Measurements from ENCODE around the gene FTCD. TPM values are rescaled to one million over a fixed set of nuclear protein-coding genes. Genes with fewer than 3 reads are reported as not detected.

FTCD gene
- total and polyA plus RNA-seq, 12 donors: 0.14 to 4.4 (median 1.1) TPM

DNA sequence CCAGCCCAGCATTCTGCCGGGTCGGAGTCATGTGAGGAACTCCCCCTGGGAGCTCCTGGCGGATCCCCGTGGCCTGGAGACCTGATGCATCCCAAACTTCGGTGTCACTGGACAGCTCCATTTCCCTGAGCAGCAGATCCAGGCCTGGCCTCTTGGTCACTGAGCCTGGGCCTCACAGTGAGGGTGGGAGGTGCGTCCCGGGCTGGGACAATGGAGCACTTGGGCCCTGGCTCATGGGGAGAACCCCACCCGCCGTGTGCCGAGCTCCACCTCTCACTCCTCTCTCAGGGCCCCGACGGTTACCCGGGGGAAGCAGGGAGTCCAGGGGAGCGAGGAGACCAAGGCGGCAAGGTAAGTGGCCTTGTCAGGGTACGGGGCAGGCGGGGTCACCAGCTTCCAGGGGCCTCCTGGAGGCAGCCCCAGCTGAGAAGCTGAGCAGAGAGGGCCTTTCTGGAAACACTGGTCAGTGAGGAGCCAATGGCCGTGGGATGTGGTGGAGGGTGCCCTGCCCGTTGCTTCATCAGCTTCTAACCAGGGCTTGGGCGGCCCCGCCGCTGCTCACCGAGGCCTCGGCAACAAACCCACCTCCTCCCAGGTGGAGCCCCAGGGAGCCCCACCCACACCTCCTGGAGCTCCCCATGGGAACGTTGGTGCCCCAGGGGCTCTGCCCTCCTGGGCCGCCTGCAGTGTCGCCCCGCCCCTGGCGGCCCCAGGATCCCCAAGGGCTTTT, 37.6 kb downstream of the FTCD start:
- H3K27me3 ChIP-seq: no peaks in the 10 kb centered on the region
- no peaks in the 10 kb centered on the region for H3K4me1 ChIP-seq
- no peak overlapping the region for H3K4me3 ChIP-seq
- peaks cover 14 to 100% (median 76%) of the 10 kb centered on the region in 9 donors for H3K36me3 ChIP-seq
- intact Hi-C loops (cut with DNase I): loop anchor here in 1 of 10 donors (10.0 kb wide), 1 partner anchor 123 kb away; no protein-coding TSS in a partner anchor
- no peak for TF ChIP-seq CTCF (IDR thresholded peaks at IDR 0.05)
- no peak overlapping the region for H3K27ac ChIP-seq
- ATAC-seq: no peak
- peak; percentile 3 to 9 for DNase-seq
- WGBS, 2 donors: 83 to 87% methylated on average over 29 of the region's 29 CpGs
- peaks cover 0 to 11% (median 0%) of the 10 kb centered on the region in 11 donors for H3K9me3 ChIP-seq

DNA sequence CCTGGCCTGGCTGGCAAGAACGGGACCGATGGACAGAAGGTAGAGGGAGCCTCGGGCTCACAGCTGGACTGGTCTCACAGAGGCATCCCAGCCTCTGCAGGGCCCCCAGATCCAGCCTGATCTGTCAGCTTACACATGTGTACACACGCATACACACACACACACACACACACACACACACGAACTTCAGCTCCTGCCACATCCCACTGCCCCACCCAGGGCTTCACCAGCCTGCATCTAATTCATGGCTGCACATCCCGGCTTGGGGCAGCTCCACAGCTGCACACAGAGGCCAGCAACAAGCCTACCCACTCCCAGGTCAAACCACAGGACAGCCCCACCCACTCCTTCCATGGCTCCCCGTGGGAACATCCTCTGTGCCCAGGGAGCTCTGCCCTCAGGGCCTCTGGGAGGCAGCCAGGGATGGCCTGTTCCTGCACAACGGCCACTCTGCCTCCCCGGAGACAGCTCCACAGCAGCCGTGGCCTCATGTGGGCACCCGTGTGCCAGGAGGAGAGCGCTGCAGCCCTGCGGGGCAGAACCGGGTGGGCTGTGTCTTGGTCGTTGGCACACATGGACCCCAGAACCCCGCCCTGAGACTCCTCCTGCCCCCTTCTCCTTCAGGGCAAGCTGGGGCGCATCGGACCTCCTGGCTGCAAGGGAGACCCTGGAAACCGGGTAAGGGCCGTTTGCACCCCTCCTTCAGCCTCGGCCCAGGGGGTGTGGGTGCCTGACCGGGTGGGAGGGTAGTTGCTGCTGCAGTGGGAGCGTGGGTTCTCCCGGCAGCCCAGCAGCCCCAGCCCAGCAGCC, 38.4 kb downstream of the FTCD start:
- 87 to 90% methylated on average over 24 of the region's 24 CpGs for WGBS, 2 donors
- no peak overlapping the region for H3K27ac ChIP-seq
- no peak for TF ChIP-seq CTCF (IDR thresholded peaks at IDR 0.05)

GRCh38 chr21:46116189-46116775, 39.1 kb downstream of the FTCD start:
- no peak overlapping the region for H3K27ac ChIP-seq
- no peaks in the 10 kb centered on the region for H3K27me3 ChIP-seq
- peak in 1 of 2 donors; percentile 3 for DNase-seq
- peaks cover 0 to under 1% (median 0%) of the 10 kb centered on the region in 9 donors for H3K4me1 ChIP-seq
- H3K4me3 ChIP-seq: no peak overlapping the region
- TF ChIP-seq CTCF (IDR thresholded peaks at IDR 0.05): no peak
- peaks cover 0 to 11% (median 0%) of the 10 kb centered on the region in 11 donors for H3K9me3 ChIP-seq
- no peak for ATAC-seq
- intact Hi-C loops (cut with DNase I): loop anchor here in 1 of 10 donors (10.0 kb wide), 1 partner anchor 121 kb away; no protein-coding TSS in a partner anchor
- peaks cover 14 to 97% (median 74%) of the 10 kb centered on the region in 9 donors for H3K36me3 ChIP-seq
- 88 to 92% methylated on average over 20 of the region's 20 CpGs for WGBS, 2 donors

More for the DNA sequence above, 38.4 kb downstream of the FTCD start:
- peak; percentile 3 to 12 for DNase-seq
- peaks cover 0 to 11% (median 0%) of the 10 kb centered on the region in 11 donors for H3K9me3 ChIP-seq
- peaks cover 14 to 100% (median 78%) of the 10 kb centered on the region in 9 donors for H3K36me3 ChIP-seq
- intact Hi-C loops (cut with DNase I): loop anchor here in 1 of 10 donors (10.0 kb wide), 1 partner anchor 122 kb away; no protein-coding TSS in a partner anchor
- H3K4me1 ChIP-seq: no peaks in the 10 kb centered on the region
- ATAC-seq: no peak
- H3K27me3 ChIP-seq: no peaks in the 10 kb centered on the region
- H3K4me3 ChIP-seq: no peak overlapping the region
